Hematopoietic multipotent progenitor cell treated with erythropoietin and hydrocortisone succinate and interleukin-3 and kit ligand, for 17 days (in vitro differentiated cells): Measurements from ENCODE around the gene VRTN.
A peak's percentile ranks its signal among the peaks of the same experiment; 100 is the strongest.
"Not testable (repeated sequence)": the region's sequence is repeated elsewhere in the genome, so short reads cannot be mapped to it uniquely, and the experiment has no call there.

ENCODE experiments used
- DNase-seq: peaks from one replicate; pipeline ENCODE4 v3.0.0-alpha.2; 2015; ENCODE audit warnings: low spot score

VRTN gene, protein sequence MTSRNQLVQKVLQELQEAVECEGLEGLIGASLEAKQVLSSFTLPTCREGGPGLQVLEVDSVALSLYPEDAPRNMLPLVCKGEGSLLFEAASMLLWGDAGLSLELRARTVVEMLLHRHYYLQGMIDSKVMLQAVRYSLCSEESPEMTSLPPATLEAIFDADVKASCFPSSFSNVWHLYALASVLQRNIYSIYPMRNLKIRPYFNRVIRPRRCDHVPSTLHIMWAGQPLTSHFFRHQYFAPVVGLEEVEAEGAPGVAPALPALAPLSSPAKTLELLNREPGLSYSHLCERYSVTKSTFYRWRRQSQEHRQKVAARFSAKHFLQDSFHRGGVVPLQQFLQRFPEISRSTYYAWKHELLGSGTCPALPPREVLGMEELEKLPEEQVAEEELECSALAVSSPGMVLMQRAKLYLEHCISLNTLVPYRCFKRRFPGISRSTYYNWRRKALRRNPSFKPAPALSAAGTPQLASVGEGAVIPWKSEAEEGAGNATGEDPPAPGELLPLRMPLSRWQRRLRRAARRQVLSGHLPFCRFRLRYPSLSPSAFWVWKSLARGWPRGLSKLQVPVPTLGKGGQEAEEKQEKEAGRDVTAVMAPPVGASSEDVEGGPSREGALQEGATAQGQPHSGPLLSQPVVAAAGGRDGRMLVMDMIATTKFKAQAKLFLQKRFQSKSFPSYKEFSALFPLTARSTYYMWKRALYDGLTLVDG

DNA sequence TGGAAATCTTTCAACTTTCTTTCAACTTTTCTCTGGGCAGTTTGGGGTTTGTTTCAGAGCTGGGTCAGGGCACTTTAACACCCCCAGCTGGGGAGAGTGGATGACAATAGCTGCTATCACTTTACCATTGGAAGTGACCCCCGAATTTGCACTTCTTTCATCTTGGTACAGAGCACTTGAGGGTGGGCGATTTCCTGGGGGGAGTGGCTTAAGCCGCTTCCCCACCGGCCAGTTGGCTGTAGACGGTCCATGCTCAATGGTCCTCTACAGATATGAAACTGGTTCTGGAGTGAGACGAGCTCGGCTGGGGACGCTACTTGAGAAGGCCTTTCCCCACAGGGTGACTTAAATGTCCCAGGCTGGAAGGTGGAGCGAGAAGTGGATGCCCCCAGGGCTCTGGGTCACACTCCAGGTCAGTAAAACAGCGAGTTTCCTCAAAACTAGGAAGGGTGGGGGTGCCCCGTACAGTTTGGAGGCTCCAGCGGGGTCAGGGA lies at the start of gene VRTN:
VRTN (plus strand) TSS at position 231 of the 494 bp plus-strand sequence. CDS start 8,313 bp downstream, outside the sequence.
- no peak for DNase-seq

DNA sequence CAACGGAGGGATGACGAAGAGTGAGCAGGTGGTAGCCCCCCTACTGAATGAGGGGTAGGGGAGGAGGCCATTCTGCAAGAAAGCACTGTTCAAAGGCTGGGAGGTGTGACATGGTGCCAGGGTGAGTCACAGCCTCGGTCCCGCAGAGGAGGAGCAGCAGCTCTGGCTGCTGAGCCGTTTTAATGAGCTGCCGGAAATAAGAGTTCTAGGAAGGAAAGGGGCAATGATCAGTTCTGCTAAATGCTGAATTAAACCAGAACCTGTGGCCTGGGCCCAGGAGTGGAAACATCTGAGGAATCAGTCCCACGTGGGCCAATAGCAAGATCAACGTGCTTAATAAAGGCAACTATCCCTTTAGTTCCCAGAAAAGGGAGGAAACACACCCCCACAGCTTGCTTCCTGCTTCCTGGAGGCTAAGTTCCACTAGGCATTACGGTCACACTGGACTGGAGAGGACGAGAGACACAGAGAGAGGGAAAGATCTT lies 49.2 kb upstream of the VRTN start:
- DNase-seq, result no peak

DNA sequence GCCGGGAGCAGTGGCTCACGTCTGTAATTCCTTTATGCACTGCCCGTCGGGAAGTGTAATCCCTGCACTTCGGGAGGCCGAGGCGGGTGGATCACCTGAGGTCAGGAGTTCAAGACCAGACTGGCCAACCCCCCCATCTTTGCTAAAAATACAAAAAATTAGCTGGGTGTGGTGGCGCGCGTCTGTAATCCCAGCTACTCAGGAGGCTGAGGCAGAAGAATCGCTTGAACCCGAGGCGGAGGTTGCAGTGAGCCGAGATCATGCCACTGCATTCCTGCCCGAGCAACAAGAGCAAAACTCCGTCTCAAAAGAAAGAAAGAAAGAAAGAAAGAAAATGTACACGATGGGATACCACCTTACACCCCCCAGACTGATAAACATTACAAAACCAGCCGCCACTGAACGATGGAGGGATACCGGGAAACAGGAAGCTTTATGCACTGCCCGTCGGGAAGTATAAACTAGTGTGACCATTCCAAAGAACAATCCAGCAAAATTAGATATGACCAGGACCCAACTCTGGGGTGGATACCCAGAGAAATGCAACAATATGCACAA lies 46.6 kb upstream of the VRTN start:
- DNase-seq, result no peak

DNA sequence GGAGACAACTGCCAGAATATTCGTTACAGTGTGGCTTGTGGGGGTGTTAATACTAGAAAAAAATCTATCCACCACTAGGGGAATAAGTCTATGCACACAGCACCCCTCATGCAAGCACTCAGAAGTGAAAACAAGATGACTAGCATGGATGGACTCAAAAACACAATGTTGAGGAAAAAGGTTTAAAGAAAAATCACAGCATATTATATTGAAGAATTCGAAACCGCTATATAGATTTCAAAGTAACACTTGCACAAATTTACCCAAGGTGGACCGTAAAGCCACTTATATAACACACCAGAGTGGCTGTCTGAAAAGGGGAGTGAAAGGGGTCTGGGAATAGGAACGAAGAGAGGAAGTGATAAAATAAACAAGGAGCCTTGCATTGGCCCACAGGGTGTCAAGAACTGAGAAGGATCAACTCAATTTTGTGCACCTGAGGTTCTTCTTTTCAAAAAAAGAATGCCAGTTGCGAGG lies 46.1 kb upstream of the VRTN start:
- peak; percentile 49 for DNase-seq

DNA sequence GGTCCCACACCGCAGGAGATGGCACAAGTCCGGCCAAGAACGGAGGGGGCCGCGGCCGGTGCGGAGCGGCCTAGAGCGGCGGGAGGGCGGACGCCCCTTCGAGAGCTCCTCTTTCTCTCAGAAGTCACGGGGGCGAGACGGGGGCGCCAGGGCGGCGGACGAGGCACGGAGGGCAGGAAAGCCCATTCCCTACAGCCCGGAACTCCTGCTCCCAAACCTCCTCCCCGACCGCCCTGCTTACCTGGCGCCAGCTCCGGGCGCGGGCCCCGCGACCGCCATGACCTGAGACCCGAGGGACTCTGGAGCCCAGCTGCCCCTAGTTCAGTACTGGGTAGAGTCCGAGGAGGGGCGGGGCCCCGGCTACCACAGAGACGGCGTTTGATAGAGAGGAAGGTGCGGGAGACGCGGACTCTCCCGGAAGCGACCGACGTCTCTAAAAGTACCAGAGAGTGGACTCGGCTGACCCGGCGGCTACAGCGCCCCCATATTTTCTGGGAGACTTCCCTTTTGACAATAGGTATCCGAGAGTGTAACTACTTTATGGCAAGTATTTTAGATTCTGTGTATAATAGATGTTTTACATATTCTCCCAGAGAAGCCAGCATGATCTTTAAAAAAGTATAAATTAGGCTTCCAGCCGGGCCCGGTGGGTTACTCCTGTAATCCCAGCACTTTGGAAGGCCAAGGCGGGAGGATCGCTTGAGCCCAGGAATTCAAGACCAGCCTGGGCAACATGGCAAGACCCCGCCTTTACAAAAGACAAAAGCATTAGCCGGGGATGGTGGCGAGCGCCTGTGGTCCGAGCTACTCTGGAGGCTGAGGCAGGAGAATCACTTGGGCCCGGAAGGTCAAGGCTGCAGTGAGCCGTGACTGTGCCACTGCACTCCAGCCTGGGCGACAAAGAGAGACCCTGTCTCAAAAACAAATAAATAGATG lies 45.4 kb upstream of the VRTN start, which contains the start of gene ABCD4:
ABCD4 (minus strand) TSS at position 301 of the 936 bp plus-strand sequence; CDS start at position 279, 22 bp downstream.
- DNase-seq, result peak; percentile 91

DNA sequence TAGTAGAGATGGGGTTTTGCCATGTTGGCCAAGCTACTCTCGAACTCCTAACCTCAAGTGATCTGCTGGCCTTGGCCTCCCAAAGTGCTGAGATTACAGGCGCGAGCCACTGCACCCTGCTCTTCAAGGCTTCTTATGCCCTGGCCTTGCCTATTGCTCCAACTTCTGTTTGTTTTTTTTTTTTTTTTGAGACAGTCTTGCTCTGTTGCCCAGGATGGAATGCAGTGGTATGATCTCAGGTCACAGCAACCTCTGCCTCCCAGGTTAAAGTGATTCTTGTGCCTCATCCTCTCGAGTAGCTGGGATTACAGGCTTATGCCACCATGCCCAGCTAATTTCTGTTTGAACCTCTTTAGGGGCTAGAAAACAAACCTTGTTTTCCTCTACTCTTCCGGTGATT lies 39.6 kb upstream of the VRTN start:
- DNase-seq, result no peak

DNA sequence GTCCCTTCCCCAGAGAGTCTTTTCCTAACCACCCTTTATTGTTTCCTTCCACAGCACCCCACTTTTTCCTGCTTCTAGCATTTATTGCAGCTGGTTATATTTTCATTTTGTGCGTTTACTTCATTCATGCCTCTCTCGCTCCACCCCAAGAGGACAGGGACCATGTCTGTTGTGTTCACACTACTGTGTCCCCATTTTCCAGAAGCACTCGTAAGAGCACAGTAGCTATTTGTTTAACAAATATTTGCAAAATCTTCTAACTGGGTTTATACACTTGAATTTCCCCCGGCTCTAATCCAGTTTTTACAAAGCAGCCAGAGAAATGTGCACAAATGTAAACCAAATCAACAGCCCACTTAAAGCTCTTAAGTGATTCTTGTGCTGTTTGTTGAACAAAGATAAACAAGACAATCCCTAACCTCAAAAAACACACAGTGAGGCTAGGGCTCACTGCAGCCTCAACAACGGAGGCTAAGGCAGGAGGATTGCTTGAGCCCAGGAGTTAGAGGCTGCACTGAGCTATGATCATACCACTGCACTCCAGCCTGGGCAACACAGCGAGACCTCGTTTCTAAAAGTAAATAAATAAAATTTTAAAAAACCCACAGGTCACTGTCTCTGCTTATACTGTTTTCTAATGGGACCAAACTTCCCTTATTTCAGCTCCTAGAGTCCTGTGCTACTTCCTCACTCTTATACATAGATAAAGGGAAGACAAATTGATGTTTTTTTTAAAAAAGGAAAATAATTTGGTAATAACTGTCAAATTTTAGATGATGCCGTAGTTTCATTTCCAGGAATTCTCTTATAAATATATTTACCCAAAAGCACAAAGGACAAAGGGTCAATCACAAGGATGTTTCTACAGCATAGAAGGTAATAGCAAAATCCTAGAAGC lies 38.9 kb upstream of the VRTN start:
- no peak for DNase-seq

DNA sequence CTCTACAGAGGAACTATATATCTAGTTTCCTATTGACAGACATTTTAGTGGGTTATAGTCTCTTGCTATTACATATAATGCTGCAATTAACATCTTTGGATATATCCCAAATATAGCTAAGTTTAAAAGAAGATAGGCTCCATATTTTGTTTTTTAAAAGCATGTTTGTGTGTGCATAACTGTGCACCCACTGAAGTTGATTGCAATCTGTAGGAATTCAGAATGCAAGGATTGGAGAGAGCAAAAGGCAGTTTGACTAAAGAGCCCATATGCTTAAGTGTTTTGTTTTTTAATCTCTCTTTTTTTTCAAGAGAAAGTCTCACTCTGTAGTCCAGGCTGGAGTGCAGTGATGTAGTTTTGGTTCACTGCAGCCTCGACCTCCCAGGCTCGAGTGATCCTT lies 36.1 kb upstream of the VRTN start:
- DNase-seq, result no peak

DNA sequence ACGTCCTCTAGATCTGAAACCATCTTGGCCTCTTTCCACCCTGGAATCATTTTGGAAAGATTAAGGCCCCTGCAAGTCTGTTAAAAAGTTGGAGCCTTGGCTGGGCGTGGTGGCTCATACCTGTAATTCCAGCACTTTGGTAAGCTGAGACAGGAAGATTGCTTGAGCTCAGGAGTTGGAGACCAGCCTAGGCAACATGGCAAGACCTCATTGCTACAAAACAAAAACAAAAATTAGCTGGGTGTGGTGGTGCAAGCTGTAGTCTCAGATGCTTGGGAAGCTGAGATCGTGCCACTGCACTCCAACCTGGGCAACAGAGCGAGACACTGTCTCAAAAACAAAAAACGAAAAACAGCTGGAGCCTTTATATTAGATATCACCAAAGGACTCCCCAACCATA lies 34.7 kb upstream of the VRTN start:
- no peak for DNase-seq

DNA sequence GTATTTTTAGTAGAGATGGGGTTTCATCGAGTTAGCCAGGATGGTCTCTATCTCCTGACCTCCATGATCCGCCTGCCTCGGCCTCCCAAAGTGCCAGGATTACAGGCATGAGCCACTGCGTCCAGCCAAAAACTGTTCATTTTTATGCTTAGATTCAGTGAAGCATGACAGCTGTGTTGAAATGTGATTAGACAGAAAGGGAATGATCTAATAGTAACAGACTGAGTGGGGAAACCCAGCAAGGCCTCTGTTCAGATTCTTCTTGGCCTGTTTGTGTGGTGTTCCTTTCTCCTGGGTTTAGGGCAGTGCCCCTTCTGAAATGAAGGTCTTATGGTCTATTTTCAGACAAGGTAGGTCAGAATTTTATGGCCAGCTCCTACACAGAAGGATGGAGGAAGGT lies 33.7 kb upstream of the VRTN start:
- DNase-seq, result no peak

DNA sequence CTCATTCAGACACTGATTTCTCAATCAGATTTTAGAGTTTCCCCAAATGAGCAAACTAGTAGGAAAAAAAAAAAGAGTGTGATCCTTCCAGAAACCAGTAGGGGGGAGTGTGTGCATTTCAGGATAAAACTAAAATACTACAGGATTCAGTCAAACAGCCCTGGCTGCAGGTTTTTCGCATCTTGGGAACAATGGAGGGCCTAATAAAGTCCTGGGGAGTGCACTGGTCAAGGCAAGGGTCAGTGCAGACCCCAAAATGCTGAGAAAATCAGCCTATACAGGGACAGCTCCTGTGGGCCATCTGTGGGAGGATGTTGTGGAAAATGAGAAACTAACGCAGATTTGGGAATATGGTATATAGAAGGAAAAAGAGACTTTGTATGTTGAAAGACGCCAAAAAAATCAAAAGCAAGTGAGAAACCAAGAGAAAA lies 23.3 kb upstream of the VRTN start:
- DNase-seq, result no peak

DNA sequence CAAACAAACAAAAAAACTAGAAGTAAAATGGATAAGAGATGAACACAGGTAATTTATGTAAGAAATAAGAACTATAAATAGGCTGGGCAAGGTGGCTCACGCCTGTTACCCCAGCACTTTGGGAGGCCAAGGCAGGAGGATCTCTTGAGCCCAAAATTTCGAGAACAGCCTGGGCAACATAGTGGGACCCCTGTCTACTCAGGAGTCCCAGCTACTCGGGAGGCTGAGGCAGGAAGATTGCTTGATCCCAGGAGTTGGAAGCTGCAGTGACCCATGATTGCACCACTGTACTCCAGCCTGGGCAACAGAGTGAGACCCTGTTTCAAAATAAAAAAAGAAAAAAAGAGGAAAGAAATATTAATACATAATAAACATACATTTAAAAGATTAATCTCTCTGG lies 22.8 kb upstream of the VRTN start:
- DNase-seq, result no peak

DNA sequence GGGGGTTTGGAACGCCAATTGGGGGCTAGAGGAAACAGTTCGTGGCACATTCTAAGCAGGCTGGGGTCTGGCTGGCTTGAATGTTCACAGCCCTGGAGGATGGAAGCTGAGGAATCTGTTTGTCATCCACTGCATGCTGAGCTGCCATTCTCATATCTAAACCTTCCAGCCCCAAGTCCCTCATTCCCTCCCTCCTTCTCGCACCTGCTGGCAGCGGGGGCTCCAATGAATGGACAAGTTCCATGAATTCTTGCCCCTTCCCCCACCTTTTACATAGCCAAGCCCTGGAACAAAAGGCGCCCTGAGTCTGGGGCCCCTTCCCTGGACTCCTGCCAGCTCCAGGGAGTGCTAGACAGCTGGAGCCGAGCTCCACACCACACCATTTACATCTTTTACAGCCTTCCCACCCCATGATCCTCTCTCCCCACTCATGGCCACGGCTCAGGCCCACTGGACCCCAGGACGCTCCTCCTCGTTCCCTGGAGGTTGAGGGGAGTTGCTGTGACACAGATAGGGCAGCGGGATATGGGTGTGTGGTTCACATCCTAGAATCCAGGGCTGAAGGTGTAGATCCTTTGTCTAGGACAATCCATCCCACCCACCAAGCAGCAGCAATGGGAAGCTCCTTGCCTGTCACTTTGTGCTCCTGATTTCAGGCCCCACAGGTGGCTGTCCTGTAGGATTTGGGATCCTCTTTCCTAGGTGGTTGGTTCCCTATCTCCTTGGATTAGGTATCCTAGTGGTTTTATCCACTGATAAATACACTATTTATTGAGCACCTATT lies 21.7 kb upstream of the VRTN start:
- DNase-seq, result no peak

DNA sequence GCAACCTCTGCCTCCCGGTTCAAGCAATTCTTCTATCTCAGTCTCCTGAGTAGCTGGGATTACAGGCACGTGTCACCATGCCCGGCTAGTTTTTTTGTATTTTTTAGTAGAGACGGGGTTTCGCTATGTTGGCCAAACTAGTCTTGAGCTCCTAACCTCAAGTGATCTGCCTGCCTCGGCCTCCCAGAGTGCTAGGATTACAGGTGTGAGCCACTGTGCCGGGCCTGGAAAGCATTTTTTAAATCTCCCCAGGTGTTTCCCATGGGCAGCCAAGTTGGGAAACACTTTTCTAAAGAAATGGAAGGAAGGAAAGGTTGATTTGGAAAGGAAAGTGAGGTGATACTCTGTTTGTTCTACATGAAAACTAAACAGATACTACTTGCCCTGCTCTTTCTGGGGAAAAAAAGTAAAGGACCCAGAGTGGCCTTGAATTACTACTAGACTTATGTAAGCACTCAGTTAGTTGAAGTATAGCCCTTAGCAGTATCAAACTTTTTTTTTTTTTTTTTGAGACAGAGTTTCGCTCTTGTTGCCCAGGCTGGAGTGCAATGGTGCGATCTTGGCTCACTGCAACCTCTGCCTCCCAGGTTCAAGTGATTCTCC lies 18.2 kb upstream of the VRTN start:
- DNase-seq, result not testable (repeated sequence)

DNA sequence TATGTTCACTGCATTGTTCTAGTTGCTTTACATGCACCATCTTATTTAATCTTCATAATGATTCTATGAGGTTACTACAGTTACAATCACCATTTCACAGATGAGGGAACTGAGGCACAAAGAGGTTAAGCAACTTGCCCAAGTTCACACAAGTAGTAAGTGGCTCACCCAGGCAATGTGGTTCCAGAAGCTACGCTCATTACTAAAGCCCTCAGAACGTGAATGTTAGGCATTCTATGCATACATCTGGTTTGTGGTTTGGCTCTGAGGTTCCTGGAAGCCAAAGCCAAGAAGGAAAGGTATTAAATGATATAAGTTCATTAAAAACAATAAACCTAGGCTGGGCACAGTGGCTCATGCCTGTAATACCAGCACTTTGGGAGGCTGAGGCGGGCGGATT lies 14.4 kb upstream of the VRTN start:
- DNase-seq, result no peak

DNA sequence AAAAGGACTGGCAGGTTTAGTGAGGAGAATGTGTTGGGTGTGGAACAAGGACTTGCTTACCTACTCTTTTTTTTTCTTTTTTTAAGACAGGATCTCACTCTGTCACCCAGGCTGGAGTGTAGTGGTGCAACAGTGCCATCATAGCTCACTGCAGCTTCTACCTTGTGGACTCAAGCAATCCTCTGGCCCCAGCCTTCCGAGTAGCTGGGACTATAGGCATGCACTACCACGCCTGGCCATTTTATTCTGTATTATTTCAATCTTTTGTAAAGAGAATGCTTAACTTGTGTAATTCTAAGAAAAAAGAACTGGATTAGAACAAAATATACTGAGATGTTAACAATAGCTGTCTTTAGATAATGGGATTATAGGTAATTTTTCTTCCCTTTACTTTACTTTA lies 1.9 kb upstream of the VRTN start:
- DNase-seq, result no peak

DNA sequence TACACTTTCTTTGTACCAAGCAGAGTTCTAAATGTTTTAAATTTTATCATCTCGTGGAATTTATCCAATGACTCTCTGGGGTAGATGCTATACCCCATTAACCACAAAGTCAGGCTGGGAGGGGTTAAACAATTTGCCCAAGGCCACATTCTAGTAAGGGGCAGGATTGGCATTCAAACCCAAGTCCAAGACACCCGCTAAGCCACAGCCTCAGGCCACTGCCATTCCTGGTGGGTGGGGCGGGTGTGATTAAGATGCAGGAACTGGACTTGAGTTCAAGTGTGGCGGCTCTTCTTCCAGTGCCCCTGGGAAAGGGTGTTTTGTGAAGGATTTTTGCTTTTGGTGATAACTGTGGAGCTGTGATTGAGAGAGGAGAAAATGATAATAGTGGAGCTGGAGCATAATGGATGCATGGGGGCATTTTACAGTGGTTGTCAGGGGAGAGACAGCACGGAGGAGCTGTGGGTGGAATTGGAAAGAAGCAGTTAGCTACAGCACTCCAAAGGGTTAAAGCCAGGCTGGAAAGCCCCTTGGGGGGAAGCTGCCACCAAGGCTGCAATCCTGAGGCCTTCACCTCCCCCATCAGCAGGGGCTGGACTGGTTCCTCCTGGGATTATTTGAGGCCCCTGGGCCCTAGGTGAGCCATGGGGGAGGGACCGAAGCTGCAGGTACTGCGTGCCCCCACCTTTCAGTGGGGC lies 1.0 kb upstream of the VRTN start:
- DNase-seq, result no peak

DNA sequence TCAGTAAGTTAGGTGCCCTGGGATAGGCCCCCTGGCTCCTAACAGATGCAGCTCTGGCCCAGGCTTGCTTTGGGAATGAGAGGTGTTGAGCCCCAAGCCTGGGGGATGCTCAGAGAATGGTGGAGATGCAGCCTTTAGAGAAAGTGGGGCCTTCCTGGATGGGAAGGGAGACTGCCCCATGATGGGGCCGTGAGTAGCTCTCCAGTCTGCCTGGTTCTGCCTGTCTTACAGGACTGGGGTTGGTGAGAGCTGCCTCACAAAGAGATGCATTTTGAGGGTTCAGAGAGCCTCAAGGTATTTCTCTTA lies 523 bp upstream of the VRTN start:
- no peak for DNase-seq
